Thoracic aorta (tissue), 2 donors: Measurements from ENCODE around the gene RABEP2. TPM values are rescaled to one million over a fixed set of nuclear protein-coding genes. Genes with fewer than 3 reads are reported as not detected.
"Not testable (repeated sequence)": the region's sequence is repeated elsewhere in the genome, so short reads cannot be mapped to it uniquely, and the experiment has no call there.

Experiments
- ATAC-seq: fragments of 150-250 bp; one replicate; pipeline ENCODE4 v1.8.0; 2017; ENCODE audit warnings: low read depth; ENCODE audit not compliant: insufficient number of reproducible peaks, low FRiP score
- DNase-seq: peaks from one replicate; pipeline ENCODE4 v3.0.0-alpha.2; 2020; ENCODE audit warnings: low spot score
- H3K27ac ChIP-seq, 2 donors: fragments of 200-600 bp; sonication (generic); 1 replicate in 1 of 2; 2 replicates in 1 of 2; pipeline ENCODE4 v1.5.1; 2016; ENCODE audit warnings: mild to moderate bottlenecking in 2 of 2, moderate library complexity in 2 of 2
- H3K27me3 ChIP-seq: fragments of 200-600 bp; sonication (generic); replicated peaks from 2 replicates; pipeline ENCODE4 v1.6.0; 2016; ENCODE audit warnings: mild to moderate bottlenecking; ENCODE audit not compliant: insufficient read depth
- H3K36me3 ChIP-seq: fragments of 200-600 bp; sonication (generic); one replicate; pipeline ENCODE4 v1.5.1; 2016
- H3K4me1 ChIP-seq, 2 donors: fragments of 200-600 bp; sonication (generic); 1 replicate in 1 of 2; 2 replicates in 1 of 2; pipeline versions ENCODE4 v1.5.1 to v1.6.0; 2016; ENCODE audit warnings: low read depth in 2 of 2, mild to moderate bottlenecking in 1 of 2; ENCODE audit not compliant: control insufficient read depth in 1 of 2
- H3K4me3 ChIP-seq: fragments of 200-600 bp; sonication (generic); 2 replicates; pipeline ENCODE4 v1.5.1; 2016; ENCODE audit warnings: mild to moderate bottlenecking
- H3K9me3 ChIP-seq: fragments of 200-600 bp; sonication (generic); 2 replicates; pipeline ENCODE4 v1.5.1; 2016
- total RNA-seq, 2 donors: library from RNA; depleted of rRNA; stranded (reverse); fragments of >200 nt; gene quantifications; one replicate each; pipeline versions ENCODE4 v1.1.0 to v1.2.3, GENCODE V29; 2016
- TF ChIP-seq, protein P1 (sequence below): fragments of 200-600 bp; sonication (generic); IDR thresholded peaks from one replicate; pipeline ENCODE4 v1.5.1; 2019; ENCODE audit warnings: antibody characterized with exemption

The RABEP2 gene
- total RNA-seq, 2 donors from 2014 or later, result 18.3 to 62.0 TPM

GRCh38 chr16:28950648-28951409 lies 25.8 kb upstream of the RABEP2 start, which contains the start of gene NFATC2IP:
TSS of gene NFATC2IP (plus strand) at chr16:28950937. CDS start at chr16:28951012, 75 bp downstream.
- DNase-seq (peak; percentile 99), ATAC-seq (peak; percentile 99)
- Histone ChIP-seq H3K27ac (peak within 1 kb of the TSS; percentile 80 to 82), H3K9me3 (no peaks in the 10 kb centered on the region), H3K36me3 (peaks cover 15% of the 10 kb centered on the region), H3K27me3 (no peaks in the 10 kb centered on the region), H3K4me3 (peak within 1 kb of the TSS; percentile 91), H3K4me1 (peaks cover 8 to 23% of the 10 kb centered on the region in 2 donors)
- TF ChIP-seq, protein P1, sequence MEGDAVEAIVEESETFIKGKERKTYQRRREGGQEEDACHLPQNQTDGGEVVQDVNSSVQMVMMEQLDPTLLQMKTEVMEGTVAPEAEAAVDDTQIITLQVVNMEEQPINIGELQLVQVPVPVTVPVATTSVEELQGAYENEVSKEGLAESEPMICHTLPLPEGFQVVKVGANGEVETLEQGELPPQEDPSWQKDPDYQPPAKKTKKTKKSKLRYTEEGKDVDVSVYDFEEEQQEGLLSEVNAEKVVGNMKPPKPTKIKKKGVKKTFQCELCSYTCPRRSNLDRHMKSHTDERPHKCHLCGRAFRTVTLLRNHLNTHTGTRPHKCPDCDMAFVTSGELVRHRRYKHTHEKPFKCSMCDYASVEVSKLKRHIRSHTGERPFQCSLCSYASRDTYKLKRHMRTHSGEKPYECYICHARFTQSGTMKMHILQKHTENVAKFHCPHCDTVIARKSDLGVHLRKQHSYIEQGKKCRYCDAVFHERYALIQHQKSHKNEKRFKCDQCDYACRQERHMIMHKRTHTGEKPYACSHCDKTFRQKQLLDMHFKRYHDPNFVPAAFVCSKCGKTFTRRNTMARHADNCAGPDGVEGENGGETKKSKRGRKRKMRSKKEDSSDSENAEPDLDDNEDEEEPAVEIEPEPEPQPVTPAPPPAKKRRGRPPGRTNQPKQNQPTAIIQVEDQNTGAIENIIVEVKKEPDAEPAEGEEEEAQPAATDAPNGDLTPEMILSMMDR, result no peak

DNA sequence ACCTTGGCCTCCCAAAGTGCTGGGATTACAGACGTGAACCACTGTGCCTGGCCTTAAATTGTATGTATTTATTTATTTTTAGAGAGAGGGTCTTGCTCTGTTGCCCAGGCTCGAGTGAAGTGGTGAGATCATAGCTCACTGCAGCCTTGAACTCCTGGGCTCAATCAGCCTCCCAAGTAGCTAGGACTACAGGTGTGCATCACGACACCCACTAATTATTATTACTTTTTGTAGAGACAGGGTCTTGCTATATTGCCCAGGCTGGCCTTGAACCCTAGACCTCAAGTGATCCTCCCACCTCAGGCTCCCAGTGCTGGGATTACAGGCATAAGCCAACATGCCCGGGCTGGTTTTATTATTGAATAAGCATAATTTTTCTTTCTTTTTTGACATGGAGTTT lies 21.6 kb upstream of the RABEP2 start:
- DNase-seq (no peak), ATAC-seq (no peak)
- Histone ChIP-seq H3K27me3 (no peaks in the 10 kb centered on the region), H3K9me3 (no peaks in the 10 kb centered on the region), H3K4me1 (peaks cover 8 to 21% of the 10 kb centered on the region in 2 donors), H3K36me3 (no peaks in the 10 kb centered on the region), H3K27ac (no peak overlapping the region), H3K4me3 (no peak overlapping the region)
- TF ChIP-seq, protein P1, result no peak

DNA sequence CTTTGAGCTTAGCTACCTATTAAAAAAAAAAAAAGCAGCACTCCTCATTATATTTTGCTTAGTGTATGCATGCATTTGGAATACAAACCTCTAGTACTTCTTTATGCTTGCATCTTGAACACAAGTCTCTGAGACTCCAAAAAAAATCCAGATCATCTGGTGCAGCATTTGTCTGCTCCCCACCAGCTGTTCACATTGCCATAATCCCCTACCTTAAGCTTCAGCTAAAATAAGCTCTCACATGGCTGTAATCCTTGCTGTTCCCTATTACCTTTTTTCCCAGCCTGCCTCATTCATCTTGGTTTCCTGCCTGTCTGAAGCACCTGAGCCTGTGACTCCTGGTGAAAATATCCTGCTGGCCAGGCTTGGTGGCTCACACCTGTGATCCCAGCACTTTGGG lies 18.2 kb upstream of the RABEP2 start:
- Histone ChIP-seq H3K27me3 (no peaks in the 10 kb centered on the region), H3K9me3 (no peaks in the 10 kb centered on the region), H3K4me3 (no peak overlapping the region), H3K27ac (no peak overlapping the region), H3K36me3 (no peaks in the 10 kb centered on the region), H3K4me1 (peaks cover 7 to 13% of the 10 kb centered on the region in 2 donors)
- ATAC-seq (no peak), DNase-seq (no peak)
- TF ChIP-seq, protein P1, result no peak

GRCh38 chr16:28939825-28940224 lies 14.8 kb upstream of the RABEP2 start:
- H3K4me1 ChIP-seq, DNase-seq, H3K36me3 ChIP-seq, H3K9me3 ChIP-seq, ATAC-seq, H3K27me3 ChIP-seq, H3K27ac ChIP-seq, H3K4me3 ChIP-seq: not testable (repeated sequence)

DNA sequence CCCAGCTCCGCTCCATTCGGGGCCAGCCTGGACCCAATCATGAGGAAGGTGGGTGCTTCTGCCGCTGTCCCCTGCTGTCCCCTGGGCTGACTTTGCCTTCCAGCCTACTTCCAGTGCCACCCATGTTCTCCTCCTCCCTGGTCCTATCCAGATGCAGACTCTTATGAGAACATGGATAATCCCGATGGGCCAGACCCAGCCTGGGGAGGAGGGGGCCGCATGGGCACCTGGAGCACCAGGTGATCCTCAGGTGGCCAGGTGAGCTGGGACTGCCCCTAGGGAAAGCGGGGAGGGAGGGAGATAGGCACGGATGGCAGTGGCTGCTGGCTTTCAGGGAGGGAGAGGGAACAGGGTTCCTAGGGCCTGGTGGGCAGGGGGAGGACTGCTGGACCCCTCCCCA lies 13.7 kb upstream of the RABEP2 start:
- Histone ChIP-seq H3K4me3 (no peak overlapping the region), H3K27ac (no peak overlapping the region), H3K27me3 (no peaks in the 10 kb centered on the region), H3K36me3 (no peaks in the 10 kb centered on the region), H3K9me3 (no peaks in the 10 kb centered on the region), H3K4me1 (no peaks in the 10 kb centered on the region)
- DNase-seq (no peak), ATAC-seq (no peak)
- TF ChIP-seq, protein P1, result no peak
